HCEC 1CT (cell line): ENCODE measurements around the gene GRK4.
"Not testable (repeated sequence)": the region's sequence is repeated elsewhere in the genome, so short reads cannot be mapped to it uniquely, and the experiment has no call there.

Source experiments
- DNase-seq: peaks from one replicate; pipeline ENCODE4 v3.0.0-alpha.2; 2017

The GRK4 gene

GRCh38 chr4:2931512-2932301, 31.7 kb upstream of the GRK4 start:
- no peak for DNase-seq

- no peak for DNase-seq
These were observed 30.9 kb upstream of the GRK4 start for GRCh38 chr4:2932321-2932950.

- DNase-seq: no peak
These were observed 30.3 kb upstream of the GRK4 start for GRCh38 chr4:2932951-2933565.

DNA sequence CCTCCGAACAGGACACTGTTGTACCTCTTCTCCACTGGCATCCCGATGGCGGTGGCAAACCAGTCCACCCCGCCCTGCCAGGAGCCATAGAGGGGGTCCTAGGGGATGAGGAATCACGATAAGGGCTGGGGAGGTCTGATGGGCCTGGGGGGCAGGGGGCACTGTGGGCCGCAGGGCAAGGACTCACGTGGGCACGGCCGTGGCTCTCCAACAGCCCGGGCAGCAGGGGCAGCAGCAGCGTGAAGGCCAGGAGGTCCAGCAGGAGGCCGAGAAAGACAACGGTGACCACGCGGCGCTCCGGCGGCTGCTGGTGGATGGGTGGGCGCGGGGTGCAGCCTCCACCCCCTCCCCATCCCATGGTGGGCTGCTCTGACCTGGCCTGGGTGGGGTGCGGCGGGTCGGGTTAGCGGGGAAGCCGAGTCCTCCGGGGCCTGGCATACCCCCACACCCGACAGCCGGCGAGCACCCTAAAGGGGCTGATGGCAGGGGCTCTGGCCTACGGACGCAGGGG, 29.8 kb upstream of the GRK4 start:
- no peak for DNase-seq

DNA sequence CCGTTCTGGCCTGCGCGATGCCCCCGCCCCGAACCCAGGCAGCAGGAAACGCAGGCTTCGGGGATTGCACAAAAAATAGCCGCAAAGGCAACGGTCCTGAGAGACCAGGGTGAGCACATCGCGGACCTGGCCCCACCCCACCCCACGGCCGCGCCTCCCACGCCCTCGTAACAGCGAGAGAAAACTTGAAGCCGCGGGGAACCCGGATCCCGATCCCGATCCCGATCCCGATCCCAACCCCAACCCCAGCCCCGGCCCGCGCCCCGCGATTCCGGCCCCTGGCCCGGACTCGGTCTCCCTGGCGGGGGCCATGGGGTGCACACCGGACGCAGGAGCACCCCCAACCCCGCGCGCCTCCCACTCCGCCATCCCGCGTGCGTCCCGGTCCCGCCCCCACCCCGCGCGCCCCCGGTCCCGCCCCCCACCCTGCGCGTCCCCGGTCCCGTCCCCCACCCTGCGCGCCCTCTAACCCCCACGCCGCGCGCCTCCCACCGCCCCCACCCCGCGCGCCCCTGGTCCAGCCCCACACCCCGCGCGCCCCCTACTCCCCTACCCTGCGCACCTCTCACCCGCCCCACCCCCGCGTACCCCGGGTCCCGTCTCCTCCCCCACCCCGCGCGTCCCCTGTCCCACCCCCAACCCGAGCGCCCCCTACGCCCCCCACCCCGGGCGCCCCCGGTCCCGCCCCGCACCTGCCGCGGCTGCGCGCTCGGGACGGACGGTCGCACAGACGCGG, 29.1 kb upstream of the GRK4 start:
- no peak for DNase-seq

- DNase-seq: peak; percentile 78
These were observed 28.3 kb upstream of the GRK4 start for GRCh38 chr4:2934813-2935761.

GRCh38 chr4:2935762-2936743, 27.3 kb upstream of the GRK4 start:
- no peak for DNase-seq

GRCh38 chr4:2936773-2937145, 26.6 kb upstream of the GRK4 start:
- DNase-seq: no peak

- DNase-seq: no peak
These were observed 26.1 kb upstream of the GRK4 start for GRCh38 chr4:2937146-2937857.

- DNase-seq: no peak
These were observed 25.4 kb upstream of the GRK4 start for GRCh38 chr4:2937986-2938385.

DNA sequence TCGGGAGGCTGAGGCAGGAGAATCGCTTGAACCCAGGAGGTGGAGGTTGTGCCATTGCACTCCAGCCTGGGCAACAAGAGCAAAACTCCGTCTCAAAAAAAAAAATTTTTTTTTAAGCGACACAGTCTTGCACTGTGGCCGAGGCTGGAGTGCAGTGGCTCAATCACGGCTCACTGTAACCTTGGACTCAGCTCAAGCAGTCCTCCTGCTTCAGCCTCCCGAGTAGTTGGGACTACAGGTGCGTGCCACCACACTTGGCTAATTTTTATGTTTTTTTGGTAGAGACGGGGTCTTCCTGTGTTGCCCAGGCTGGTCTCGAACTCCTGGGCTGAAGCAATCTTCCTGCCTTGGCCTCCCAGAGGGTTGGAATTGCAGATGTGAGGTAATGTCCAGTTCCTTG, 25.0 kb upstream of the GRK4 start:
- DNase-seq: not testable (repeated sequence)

- no peak for DNase-seq
These were observed 24.5 kb upstream of the GRK4 start for GRCh38 chr4:2938906-2939305.

DNA sequence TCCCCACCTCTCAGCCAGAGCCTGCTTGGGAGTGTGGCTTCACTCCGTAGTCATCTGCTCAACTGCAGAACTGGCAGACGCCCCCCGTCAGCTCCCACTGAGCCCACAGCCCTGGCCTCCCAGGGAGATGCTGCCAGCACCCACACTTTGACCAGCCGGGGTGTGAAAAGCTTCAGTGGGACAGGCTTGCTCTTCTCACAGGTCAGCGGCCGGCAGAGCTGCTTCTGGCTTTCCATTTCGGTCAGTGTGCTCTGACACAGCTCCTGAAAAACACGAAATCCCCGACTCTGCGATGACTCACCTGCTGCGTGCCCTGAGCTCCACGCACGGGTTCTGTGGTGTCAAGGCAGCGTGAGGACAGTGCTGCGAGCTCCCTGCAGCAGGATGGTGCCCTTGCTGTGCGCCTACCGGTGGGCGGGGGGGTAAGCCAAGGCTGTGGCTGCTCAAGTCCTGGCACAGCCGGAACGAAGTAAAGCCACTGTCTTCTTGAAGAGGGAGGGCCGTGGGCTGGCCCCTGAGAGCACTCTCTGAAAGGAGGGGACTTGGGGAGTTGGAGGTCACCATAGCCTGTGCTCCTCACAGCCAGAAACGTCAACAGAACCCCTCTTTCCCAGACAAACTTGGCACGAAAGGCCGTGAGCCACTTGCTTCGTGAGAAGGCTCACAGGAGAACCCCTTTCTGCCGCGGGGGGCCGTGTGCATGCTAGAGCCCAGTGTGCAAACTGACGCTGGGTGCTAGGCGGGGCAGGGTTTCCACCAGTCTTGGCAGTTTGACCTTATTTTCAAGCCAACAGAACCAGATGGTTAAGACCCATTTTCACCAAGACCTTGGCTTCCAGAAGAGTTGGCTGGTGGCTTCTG, 23.8 kb upstream of the GRK4 start:
- no peak for DNase-seq

- no peak for DNase-seq
These were observed 22.9 kb upstream of the GRK4 start for GRCh38 chr4:2940267-2941137.

DNA sequence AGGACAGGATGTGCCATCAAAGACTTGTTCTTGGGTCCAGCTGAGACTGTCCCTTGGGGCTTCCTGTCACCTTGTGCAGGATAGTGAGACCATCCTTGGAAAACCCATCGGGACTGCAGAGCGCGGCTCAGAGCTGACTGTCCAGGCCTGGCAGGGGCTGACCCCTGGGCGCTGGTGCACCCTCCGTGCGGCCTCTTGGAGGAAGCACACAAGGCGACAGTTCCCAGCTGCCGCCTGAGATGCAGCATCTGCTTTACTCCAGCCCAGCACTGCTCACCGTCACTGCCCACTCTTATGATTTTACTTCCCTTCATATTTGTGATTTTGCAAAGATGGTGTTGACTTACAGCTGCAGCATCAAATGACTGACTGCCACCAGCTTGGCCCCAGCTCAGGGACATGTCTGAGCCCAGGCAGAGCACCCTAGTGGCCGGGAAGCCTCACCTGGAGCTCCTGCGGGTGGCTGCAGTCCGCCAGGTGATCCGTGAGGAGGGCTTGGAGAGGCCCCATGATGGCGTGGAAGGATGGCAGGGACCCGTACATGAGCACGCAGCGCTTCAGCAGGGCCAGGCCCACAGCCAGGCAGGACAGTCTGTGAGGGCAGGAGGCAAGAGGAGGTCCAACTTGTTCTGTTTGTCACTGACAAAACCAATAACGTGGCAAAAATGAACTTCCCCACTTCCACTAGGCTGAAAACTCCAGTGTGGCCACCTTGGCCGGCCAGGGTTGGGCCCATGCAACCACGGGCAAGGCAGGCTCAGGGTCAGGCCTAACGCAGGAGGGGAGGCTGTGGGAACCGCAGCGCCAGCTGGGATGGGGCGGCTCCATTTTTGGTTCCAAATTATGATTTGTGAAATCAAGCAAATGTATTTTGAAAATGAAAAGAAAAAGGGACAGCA, 22.0 kb upstream of the GRK4 start:
- DNase-seq: no peak

DNA sequence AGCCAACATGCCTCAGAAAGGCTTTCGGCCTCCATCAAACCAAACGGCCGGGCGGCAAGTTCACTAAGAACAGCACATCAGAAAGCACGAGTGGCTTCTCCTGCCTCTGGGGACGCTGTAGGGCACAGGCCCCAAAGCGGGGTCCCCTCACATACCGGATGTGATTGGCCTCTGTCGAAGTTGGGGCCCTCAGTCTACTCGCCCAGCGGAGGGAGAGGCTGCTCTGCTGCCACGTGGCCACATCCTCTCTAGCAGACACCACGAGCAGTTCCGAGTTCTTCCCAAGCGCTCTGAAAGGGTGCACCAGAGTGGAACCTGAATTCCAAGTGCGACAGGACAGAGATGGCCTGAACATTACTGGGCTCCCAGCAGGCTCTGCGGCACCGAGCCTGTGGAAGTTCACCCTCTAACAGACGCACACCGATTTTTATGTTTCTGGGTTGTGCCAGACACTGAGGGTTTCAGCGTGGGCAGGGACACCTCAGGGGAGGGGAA, 21.3 kb upstream of the GRK4 start:
- no peak for DNase-seq
